Esophagus muscularis mucosa (tissue), 4 donors: ENCODE results near the gene MME.

Experiments used
- CTCF ChIP-seq, 3 experiments: fragments of 200-600 bp in 2 of 3; fragments of 450-650 bp in 1 of 3; sonication (generic) in 2 of 3; IDR thresholded peaks; one replicate each; pipeline ENCODE4 v1.5.1; 2017 to 2019; ENCODE audit warnings: antibody characterized with exemption in 3 of 3, mild to moderate bottlenecking in 2 of 3, moderate library complexity in 1 of 3
- EP300 ChIP-seq: sonication (generic); formaldehyde crosslinking; IDR thresholded peaks from one replicate; pipeline ENCODE4 v1.6.1; 2017; ENCODE audit warnings: antibody characterized with exemption
- POLR2A ChIP-seq: fragments of 450-650 bp; IDR thresholded peaks from one replicate; pipeline ENCODE4 v1.6.1; 2017; ENCODE audit warnings: antibody characterized with exemption, moderate library complexity, mild to moderate bottlenecking, low read depth
- POLR2AphosphoS5 ChIP-seq, 2 donors: sonication (generic); formaldehyde crosslinking; IDR thresholded peaks; one replicate each; pipeline ENCODE4 v1.6.1; 2017; ENCODE audit warnings: antibody characterized with exemption in 2 of 2

GRCh38 chr3:155169197-155169596, 89.1 kb downstream of the MME start:
- TF ChIP-seq POLR2A, result no peak
- no peak for TF ChIP-seq CTCF (IDR thresholded peaks at IDR 0.05)
- no peak for TF ChIP-seq EP300
- no peak for TF ChIP-seq POLR2AphosphoS5 (IDR thresholded peaks at IDR 0.05)
